Measurements from ENCODE around the gene SERPINB1.
A peak's percentile ranks its signal among the peaks of the same experiment; 100 is the strongest.

The SERPINB1 gene

DNA sequence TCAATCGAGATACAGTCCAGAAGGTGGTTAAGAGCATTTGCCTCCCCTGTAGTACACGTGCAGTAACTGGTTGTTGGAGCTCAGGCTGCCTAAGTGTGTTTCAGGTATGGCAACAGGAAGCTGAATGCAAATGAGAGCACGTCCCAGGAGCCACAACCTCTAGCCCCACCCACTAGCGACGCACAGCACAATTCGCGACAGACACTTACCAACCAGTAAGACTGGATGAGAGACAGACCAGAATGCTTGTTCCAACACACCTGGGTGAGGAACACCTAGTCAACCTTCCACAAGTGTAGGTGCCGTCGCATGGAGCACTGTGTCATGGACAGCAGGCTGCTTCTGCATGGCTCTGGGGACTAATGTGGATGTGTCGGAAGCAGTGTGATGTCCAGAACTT is 7.2 kb upstream of the SERPINB1 start:
- DNase-seq (ENCODE audit: low spot score) = no peak

DNA sequence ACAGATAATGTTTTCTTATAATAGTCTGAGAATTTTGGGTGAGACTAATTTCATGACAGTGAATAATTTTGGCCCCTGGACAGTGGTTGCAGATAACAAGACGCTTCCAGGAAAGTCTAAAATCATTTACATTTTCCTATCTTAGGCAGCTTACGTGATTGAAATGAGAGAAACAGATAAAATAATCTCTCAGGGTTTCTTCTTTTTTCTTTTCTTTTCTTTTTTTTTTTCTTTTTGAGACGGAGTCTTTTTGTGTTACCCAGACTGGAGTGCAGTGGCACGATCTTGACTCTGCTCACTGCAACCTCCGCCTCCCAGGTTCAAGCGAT is 4.2 kb upstream of the SERPINB1 start:
- DNase-seq (ENCODE audit: low spot score) = no peak

DNA sequence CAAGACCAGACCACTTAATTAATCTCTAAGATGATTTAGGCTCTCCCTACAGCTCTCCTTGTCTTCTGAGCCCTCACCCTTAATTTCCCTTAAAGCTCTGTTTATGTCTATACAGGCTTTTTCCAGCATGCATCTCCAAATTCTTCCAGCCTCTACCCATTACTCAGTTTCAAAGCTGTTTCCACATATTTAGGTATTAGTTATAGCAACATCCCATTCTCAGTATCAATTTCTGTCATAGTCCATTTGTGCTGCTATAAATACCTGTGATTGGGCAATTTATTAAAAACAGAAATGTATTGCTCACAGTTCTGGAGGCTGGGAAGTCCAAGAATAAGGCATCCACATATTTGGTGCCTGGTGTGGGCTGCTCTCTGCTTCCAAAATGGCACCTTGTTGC is 2.3 kb upstream of the SERPINB1 start:
- DNase-seq (ENCODE audit: low spot score) = no peak

DNA sequence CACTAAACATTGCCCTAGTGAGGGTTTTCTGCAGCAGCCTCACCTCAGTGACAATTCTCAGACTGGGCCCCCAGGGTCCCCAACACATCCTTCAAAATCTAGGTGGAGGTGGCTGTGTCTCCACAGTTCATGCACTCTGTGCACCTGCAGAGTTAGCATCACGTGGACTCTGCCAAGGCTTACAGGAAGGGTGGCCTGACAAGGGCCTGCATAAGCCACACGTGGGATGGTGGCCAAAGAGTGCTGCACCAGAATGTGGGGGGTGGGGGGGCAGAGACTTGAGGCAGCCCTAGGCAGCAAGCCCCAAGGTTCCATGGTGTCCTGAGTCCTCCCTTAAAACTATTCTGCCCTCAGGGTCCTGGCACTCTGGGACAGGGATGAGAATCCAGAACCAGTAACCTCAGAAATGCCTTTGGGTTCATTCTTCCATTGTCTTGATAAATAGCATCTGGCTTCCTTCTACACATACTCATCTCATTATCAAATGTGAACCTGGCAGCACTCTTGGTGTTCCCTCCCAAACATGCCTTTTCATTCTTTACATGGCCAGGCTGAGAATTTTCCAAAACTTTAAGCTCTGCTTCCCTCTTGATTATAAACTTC is 1.6 kb upstream of the SERPINB1 start:
- no peak for DNase-seq (ENCODE audit: low spot score)

DNA sequence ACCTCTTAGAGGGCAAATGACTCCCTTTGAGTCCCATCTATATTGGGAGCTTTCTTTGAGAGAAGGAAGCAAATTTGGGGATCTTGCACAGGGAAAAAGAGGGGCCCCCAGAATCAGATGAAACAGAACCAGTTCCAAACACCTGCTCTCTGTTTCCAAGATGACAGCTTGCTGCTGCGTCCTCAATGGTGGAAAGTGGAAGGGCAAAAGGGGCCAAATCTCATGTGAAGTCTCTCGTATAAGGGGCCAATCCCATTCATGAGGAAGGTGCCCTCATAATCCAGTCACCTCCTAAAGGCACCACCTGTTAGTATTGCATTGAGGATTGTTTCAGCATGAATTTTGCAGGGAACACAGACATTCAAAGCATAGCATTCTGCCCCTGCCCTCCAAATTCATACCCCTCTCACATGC is 483 bp upstream of the SERPINB1 start:
- no peak for DNase-seq (ENCODE audit: low spot score)

DNA sequence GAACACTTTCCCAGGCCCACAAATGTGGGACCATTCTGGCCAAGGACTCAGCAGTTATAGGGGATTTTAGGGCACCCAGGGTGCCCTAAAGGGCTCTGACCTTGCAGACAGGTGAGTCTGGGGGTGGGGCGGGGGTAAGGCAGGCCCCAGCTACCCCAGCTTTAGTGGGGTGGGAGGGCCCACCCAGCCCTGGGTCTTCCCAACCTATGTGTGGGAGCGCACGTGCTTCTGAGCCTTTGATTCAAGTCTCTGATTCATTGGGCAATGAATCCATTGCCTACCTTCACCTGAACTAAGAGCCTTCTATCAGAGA is 958 bp downstream of the SERPINB1 start:
- DNase-seq (ENCODE audit: low spot score) = no peak

DNA sequence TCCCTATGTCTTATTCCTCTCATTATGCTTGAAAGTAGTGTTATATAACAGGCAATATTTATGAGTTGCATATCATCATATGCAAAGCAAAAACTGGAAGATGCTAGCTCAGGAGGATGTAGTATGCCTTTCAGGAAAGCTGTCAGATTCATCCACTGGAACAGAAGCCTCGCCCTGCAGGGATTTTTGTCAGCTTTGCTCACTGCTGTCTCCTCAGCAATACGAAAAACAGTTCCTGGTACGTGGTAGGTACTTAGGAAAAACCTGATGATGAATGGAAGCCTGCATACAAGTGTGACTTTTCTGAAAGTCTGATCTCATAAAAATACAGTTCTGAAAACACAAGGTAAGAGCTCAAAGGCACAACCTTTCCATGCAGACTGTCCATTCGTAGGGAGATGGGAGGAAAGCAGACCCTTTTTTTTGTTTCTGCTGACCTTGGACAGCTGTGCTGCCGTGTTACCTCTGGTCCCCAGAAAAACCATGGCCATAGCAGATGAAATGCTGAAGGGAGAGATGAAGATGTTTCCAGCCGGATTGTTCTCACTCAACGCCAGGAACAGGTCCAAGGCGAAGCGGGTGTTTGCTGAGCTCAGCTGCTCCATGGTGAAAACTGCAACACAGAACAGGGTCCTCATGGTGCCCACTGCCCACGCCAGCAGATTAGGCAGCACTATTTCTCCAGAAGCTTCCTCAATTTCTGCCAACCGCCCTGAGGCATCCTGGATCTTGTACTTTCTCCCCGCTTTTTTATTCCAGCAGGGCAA is 1.5 kb downstream of the SERPINB1 start:
- DNase-seq (ENCODE audit: low spot score) = no peak

DNA sequence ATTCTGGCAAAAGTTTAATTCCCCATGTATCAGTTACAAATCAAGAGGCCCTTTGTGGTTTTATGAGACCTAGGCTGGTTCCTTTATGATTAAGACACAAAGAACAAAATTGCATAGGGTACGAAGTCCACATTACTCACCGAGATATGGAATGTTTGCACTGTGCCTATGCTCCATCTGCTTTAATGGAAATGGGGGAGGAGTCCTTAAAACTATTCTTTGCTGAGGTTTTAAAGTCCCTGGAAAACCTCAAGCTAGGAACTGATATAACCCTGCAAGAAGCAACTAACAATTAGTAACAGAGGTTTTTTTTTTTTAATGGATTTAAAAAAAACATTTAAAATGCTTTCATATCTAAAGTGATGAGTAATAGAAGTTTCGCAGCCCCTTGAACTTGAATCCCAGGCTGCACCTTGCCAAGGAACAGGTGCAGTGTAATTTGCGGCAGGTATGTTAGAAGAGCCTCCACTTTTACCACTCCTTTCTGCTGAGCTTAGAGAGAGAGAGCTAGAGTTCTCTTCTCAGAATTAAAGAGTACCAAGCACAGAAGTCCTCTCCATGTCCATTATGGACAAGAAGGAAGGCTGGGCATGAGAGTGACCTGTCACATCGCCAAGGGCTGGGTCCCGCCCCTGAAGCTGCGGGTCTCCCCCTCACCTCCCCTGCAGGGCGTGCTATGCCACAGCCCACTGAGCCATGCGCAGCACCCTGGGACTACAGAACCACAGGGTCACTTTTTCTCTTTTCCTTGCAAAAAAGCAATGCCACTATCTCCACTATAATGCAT is 2.3 kb downstream of the SERPINB1 start:
- no peak for DNase-seq (ENCODE audit: low spot score)

DNA sequence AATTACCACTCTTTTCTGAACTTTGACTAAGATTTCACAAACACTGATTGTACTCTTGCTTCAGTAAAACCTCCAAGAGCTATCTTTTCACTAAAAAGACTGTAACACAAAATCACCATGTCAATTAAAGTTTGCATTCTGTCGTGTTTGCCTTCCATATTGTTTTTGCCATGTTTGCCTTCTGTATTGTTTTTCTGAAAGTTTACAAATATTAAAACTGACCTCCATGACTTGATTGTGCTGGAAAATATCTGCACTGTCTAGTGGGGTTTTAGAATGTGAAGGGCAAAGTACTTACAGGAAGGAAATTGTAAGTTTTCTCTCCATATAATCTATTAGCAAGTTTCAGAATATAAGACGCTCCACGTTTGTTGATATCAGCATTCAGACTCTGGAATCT is 3.4 kb downstream of the SERPINB1 start:
- DNase-seq (ENCODE audit: low spot score) = no peak

DNA sequence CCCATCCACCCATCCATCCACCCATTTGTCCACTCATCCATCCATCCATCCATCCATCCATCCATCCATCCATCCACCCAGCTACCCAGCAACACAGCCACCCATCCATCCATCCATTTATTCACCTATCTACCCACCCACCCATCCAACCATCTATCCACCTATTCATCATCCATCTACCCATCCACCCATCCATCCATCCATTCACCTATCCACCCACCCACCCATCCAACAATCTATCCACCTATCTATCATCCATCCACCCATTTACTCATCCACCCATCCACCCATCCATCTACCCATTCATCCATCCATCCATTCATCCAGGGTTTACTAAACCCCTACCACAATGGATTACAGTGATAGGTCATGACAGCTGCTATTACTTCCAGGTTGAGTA is 7.4 kb downstream of the SERPINB1 start:
- no peak for DNase-seq (ENCODE audit: low spot score)

DNA sequence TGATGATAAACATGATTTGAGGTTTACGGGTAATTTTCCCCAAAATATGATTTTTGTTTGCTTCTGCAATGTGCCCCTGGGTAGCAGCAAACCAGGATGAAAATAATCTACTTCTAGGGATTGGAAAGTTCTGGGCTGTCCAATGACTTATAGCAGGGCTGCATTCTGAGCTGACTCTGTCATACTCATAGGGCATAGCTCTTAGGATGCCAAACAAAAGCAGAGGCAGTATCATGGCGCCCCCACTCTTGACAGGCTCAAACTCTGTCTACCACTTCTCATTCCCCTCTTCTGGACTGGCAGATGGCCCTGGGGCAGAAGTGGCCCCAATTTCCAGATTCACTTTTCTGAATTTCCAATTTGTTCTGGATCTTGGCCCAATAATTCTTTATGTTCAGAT is 10.3 kb downstream of the SERPINB1 start:
- no peak for DNase-seq (ENCODE audit: low spot score)

DNA sequence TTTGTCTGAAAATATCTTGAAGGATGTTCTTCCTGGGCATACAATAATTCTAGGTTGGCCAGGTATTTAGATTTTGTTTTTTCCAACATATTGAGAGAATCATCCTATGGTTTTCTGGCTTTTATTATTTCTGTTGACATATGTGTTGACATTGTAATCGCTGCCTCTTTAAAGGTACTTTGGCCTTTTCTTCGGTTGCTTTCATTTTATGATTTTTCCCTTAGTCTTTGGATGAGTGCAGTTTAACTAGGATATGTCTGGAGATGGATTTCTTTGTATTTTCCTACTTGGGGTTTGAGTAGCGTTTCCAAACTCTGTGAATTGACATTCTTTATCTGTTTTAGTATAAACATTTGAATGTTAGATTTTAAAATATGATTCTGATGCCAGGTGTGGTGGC is 11.5 kb downstream of the SERPINB1 start:
- no peak for DNase-seq (ENCODE audit: low spot score)

DNA sequence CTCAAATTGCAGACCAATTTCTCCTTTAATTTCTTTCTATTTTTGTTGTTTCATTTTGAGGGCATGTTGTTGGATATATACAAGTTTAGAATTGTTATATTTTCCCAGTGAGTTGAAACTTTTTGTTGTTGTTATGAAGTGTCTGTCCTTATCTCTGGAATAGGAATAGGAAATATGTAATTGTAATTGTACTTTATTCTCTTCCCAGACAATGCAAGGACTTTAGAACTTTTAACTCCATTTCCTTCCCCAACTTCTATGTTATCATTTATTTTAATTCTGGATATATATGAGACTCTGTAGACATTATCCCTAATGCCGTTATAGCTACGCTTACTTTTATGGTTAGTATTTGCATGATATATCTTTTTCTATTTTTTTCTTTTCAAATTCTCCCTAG is 12.4 kb downstream of the SERPINB1 start:
- no peak for DNase-seq (ENCODE audit: low spot score)

DNA sequence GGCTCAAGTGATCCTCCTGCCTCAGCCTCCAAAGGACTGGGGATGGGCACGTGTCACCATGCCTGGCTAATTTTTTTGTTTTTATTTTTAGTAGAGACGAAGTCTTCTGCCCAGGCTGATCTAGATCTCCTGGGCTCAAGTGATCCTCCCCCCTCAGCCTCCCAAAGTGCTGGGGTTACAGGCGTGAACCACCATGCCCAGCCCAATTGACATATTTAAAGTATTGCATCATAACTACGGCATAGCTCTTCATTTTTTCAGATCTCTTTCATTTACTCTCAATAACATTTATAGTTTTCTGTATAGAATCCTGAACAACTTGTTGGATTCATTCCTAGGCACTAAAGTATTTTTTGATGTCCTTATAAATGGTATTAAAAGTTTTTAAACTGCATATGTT is 13.0 kb downstream of the SERPINB1 start:
- DNase-seq (ENCODE audit: low spot score) = no peak

DNA sequence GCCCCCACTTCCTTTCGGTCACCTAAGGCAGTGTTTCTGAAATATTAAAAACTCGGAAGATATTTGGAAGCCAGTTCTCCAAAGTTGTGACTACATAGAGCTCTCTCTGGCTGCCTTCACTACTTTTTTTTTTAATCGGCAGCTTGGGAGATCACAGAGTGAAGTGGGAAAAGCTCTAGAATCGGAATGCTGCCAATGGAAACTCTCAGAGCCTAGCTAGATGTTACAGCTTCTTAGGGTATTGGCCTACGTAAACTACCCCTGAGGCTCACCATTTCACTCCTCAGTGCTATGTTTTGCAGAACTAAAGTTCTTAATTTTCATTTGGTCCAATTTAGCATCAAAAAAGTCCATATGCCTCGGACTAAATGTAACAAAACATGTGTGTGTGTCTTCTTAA is 14.5 kb downstream of the SERPINB1 start:
- no peak for DNase-seq (ENCODE audit: low spot score)

DNA sequence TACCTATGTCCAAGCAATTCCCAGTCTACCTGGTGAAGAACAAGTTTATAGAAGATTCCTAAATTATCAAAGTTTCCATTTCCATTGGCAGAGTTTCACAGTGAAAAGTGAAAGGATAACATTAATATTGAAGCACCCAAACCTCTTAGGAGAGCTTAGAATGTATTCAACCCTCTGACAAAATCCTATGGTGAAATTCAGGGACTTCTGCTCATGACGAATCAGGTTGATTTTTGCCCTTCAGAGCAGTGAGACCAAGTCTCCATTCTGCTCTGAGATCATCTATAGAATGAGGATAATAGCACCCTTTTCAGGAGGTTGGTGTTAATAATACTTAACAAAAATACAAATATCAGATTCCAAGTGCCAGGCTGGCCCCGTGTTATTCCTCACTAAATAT is 15.5 kb downstream of the SERPINB1 start:
- no peak for DNase-seq (ENCODE audit: low spot score)

DNA sequence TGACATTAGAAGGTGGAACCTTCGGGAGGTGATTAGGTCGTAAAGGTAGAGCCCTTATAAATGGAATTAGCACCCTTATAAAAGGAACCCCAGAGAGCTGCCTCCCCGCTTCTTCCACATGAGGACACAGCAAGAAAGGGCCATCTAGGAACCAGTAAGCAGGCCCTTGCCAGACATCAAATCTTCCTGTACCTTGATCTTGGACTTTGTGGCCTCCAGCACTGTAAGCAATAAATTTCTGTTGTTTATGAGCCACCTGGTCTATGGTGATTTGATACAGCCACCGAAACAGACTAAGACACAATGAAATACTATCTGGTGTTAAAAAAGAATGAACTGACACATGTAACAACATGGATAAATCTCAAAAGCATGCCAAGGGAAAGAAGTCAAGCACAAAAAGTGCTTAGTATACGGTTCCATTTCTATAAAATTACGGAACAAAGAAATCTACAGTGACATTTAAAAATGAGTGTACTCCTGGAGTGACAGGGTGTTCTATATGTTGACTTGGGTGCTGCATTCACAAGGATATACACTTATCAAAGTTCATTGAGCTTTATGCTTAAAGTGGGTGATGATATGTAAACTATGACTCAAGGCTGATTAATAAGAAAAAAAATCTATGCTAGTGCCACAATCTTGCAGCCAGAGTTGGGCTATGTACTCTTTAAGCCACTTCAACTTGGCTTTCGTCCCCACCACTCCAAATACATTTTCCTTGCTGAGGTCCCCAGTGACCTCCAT is 18.4 kb downstream of the SERPINB1 start:
- DNase-seq (ENCODE audit: low spot score) = no peak

DNA sequence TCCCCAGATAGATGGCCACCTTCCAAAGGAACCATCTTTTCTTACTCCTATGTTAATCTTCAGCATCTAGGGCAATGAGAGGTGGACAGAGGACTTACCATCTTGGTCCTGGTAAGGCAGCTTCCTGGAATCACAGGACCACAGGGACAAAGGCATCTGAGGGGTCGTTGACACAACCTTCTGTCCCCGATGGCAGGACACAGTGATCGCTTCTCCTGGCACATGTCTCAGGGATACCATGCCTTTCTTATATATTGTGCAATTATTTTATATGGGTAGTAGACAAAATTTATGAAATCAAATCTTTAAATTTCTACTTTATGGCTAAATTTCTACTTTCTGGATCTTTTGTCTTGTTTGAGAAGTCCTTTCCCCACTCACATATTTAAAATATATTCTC is 20.1 kb downstream of the SERPINB1 start:
- DNase-seq (ENCODE audit: low spot score) = no peak

DNA sequence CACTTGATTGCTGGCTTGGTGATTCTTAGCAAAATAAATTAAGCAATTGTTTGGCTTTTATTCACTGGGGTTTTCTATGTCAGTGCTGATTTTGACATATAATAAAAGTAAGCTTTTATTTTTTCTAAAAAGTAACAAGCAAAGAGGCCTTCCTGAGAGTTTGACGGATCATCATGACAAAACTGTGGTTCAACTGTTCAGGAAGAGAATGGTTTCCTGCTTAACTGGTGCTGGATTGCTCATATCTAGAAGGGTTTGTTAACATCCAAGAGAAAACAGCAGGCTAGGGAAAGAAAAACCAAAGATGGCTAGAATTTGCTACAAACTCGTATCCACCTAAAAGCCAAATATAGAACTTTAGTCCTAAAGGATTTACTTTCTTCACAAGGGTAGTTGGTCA is 21.2 kb downstream of the SERPINB1 start:
- DNase-seq (ENCODE audit: low spot score) = no peak

DNA sequence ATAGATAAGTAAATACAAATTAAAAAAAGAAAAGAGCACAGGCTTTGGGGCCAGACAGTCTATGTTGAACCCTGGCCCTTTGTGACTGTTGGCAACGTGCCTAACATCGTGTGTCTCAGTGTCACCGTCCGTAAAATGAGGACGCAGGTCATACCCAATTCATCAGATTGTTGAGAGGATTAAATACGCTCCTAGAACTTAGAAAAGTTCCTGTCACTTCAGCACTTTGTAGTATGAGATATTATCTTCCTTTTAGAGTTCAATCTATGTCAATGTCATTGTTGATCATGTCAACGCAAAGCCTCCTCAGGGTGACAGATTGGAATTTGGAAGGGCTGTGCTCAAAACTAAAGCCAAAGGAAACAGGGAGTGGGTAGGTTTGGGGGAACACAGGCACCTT is 21.7 kb downstream of the SERPINB1 start:
- DNase-seq (ENCODE audit: low spot score) = no peak

DNA sequence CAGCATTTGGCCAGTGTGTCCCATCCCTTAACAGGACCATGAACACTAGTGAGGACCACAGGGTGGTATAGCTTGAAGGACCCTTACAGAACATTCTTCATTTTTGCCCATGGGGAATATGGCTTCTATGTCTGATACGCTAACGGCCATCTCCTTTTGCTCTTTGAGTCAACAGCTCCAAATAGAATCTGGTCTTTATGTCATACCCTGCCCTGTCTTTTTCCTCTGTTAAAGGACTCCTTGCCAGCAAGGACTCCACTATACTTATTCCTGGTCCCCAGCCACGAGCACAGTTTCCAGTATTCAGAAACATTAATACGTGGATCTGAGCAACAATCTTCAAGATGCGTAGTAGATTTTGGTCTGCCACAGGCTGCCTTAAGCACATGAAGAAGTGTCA is 22.5 kb downstream of the SERPINB1 start:
- DNase-seq (ENCODE audit: low spot score) = no peak

DNA sequence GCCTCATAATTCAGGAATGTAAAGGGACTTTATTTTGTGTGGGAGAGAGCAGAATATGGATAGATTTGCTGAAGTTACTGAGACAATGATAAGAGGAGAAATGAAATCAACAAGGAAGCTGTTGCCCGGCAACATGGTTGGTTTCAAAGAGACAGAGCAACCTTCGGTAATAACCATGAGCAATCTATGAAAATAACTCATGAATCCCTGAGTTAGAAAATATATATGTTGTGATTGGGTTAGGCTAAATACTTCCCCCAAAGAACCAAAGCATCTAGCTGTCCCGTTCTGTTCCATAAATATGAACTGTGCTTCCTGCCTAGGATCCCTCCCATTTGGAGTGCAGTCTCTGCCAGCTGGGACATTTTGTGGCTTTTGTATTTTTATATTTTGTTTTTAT is 23.1 kb downstream of the SERPINB1 start:
- no peak for DNase-seq (ENCODE audit: low spot score)

DNA sequence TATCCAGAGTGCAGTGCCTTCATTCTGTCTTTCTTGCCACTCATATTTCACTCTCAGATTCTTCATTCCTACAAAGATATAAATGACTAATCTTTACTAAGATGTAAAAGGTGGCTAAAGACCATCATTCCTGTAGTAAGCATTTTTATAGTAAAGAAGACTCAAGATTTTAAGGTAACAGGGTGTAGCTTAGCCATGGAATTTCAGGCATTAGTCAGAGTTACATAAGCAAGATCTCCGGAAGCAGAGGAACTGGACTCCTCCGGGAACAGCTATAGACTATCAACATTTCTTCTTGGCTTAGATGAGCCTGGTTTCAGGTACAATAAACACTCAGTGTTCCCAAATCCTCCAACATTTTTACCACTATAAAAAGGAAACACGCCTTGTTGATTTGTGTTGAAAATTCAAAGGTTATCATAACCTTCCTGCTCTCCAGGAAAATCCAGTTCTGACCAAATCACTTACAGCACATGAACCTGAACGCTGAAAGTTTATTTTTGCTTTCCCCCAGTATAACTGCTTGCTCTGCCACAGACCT is 23.7 kb downstream of the SERPINB1 start:
- peak; percentile 51 for DNase-seq (ENCODE audit: low spot score)

Measured in GM03348 (cell line).